Adrenal gland (tissue), 5 donors: Measurements from ENCODE around the gene HAVCR1.

Experiments
- POLR2A ChIP-seq, 2 donors: fragments of 450-650 bp; IDR thresholded peaks; one replicate each; pipeline ENCODE4 v1.6.1; 2017; ENCODE audit warnings: antibody characterized with exemption in 2 of 2, mild to moderate bottlenecking in 2 of 2, moderate library complexity in 1 of 2
- TF ChIP-seq, protein P1 (sequence below), 6 experiments: fragments of 450-650 bp in 4 of 6; fragments of 200-600 bp in 2 of 6; sonication (generic) in 1 of 6; IDR thresholded peaks; 1 replicate in 5 of 6; 2 replicates in 1 of 6; pipeline versions ENCODE4 v1.5.1 to v1.8.0; 2016 to 2021; ENCODE audit warnings: antibody characterized with exemption in 6 of 6, mild to moderate bottlenecking in 2 of 6, moderate library complexity in 1 of 6
- donor health status: DM: no; HTN: no; CAD: no.

DNA sequence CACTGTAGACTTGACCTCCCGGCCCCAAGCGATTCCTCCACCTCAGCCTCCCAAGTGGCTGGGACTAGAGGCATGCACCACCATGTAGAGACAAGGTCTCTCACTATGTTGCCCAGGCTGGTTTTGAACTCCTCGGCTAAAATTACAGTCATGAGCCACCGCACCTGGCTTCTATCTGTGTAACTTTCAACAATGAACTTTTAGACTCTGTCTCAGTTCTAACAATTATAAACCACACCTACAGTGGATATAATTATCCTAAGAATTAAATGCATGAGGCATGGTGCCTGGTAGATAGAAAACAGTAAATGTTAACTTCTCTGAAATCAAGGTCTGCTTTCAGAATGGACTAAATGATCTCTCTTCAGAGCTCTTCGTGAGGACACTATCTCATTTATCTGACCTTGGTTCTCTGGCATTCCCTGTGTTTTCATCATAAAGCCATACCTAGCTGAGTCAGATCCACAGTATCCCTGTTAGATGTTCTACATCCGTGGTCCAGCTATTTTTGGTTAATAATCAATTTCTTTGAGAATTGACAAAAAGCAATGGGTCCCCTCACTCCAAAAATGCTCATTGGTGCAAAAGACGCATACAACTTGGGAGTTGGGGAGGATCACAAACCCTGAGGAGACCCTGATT is 7.2 kb downstream of the HAVCR1 start:
- TF ChIP-seq, protein P1, sequence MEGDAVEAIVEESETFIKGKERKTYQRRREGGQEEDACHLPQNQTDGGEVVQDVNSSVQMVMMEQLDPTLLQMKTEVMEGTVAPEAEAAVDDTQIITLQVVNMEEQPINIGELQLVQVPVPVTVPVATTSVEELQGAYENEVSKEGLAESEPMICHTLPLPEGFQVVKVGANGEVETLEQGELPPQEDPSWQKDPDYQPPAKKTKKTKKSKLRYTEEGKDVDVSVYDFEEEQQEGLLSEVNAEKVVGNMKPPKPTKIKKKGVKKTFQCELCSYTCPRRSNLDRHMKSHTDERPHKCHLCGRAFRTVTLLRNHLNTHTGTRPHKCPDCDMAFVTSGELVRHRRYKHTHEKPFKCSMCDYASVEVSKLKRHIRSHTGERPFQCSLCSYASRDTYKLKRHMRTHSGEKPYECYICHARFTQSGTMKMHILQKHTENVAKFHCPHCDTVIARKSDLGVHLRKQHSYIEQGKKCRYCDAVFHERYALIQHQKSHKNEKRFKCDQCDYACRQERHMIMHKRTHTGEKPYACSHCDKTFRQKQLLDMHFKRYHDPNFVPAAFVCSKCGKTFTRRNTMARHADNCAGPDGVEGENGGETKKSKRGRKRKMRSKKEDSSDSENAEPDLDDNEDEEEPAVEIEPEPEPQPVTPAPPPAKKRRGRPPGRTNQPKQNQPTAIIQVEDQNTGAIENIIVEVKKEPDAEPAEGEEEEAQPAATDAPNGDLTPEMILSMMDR (IDR thresholded peaks at IDR 0.05) = no peak
- no peak for TF ChIP-seq POLR2A (IDR thresholded peaks at IDR 0.05)
